ENCODE results near the gene ZNF629.

DNA sequence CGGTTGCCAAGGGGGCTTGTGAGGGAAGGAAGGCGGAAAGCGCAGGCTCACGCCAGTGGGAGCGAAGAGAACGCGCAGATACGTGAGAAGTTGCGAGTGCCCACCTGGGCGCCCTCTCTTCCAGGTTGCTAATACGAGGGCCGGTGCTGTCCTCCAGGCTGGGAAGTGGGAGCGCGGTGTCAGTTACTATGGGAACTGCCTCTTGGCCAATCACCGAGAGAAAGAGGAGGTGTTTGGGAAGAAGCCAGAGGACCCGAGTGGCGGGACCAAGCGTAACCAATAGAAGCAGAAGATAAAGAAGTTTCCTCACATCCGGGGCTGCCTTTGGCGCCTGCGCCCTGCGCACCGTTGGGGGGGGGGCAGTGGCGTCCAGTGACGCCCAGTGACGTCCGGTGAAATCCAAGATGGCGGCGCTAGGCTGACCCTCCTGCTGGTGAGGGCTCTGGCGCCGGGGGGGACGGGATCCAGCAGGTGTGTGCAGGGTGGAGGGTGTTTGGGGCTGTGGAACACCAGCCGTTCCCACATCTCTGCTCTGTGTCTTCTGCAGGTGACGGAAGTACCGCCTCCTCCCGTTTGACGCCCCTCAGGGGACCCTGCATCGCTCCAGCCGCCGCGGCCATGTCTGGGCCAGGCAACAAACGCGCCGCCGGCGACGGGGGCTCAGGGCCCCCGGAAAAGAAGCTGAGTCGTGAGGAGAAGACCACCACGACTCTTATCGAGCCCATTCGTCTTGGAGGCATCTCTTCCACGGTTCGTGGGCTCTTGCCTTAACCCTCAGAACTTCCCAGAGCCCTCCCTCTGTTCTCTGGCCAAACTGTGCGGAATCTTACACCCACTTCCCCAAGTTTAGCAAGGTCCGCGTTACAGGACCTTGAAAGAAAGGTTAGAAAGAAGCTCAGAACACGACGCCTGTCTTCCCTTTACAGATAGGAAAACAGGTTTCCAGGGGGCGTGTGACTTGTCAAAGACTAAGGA is 24.8 kb downstream of the ZNF629 start, which contains the start of the genes CFAP119 and RNF40:
- TF ChIP-seq EZH2 (IDR thresholded peaks at IDR 0.05; ENCODE audit: insufficient read depth, poor library complexity, severe bottlenecking) (no peak), EZH2phosphoT487 (IDR thresholded peaks at IDR 0.05; ENCODE audit: insufficient read depth, low read depth) (no peak)
